Measurements from ENCODE around the gene ZNF362.

Gene ZNF362

GRCh38 chr1:33257772-33258712 is 1.8 kb downstream of the ZNF362 start:
- POLR2A ChIA-PET = no interaction called here
- TF ChIP-seq CTCF (IDR thresholded peaks at IDR 0.05; ENCODE audit: control extremely low read depth, extremely low read depth, low read depth, missing control alignments) = no peak
- DNase-seq (ENCODE audit: extremely low spot score) = no peak
- CTCF ChIA-PET = interaction anchor here (1.0 to 1.8 kb wide), 3 partner anchors 37 to 197 kb away, joined by 3 to 7 read pairs (median 3); no protein-coding TSS in a partner anchor

DNA sequence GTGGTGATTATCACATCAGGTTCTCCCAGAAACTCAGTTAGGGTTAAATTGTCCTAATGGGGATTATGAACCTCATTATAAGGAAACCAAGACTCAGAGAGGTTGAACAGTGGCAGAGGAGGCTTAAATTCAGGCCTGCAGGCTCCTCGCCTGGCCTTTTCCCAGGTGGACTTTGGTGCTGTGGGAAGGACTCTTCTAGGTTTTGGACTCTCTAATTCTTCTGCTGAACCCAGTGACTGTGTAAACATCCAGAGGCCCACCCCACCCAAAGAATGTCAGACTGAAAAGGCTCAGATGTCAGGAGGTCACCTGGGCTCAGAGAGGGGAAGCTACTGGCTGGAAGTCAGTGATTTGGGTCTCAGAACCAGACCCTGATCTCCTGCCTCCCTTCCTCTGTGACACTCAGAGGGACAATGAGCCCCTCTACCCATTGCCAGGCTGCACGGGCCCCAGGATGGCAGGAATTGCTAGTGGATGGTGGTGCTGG is 2.5 kb downstream of the ZNF362 start:
- POLR2A ChIA-PET = no interaction called here
- CTCF ChIA-PET = interaction anchor here (1.0 to 1.8 kb wide), 3 partner anchors 36 to 197 kb away, joined by 3 to 7 read pairs (median 3); no protein-coding TSS in a partner anchor
- no peak for TF ChIP-seq CTCF (IDR thresholded peaks at IDR 0.05; ENCODE audit: control extremely low read depth, extremely low read depth, low read depth, missing control alignments)
- DNase-seq (ENCODE audit: extremely low spot score) = no peak

DNA sequence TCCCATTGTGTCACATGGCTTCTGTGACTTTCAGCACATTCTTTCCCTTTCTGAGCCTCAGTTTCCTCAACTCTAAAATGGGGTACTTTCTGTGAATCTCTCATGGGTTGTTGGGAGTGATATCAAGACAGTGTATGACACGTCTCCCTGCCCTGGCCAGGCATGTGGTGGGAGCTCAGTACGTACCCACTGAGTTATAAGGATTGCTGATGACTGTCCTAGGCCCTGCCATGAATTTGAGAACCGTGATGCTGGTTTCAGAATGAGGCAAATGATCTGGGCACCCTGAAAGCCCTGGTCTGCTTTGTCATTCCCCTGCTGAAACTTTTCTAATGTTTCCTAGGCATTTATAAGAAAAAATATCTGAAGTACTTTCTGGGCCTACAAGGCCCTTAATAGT is 3.6 kb downstream of the ZNF362 start:
- DNase-seq (ENCODE audit: extremely low spot score) = no peak
- POLR2A ChIA-PET = no interaction called here
- CTCF ChIA-PET = interaction anchor here (1.5 kb wide), 1 partner anchor 39 kb away, joined by 3 read pairs; no protein-coding TSS in a partner anchor
- TF ChIP-seq CTCF (IDR thresholded peaks at IDR 0.05; ENCODE audit: control extremely low read depth, extremely low read depth, low read depth, missing control alignments) = no peak

DNA sequence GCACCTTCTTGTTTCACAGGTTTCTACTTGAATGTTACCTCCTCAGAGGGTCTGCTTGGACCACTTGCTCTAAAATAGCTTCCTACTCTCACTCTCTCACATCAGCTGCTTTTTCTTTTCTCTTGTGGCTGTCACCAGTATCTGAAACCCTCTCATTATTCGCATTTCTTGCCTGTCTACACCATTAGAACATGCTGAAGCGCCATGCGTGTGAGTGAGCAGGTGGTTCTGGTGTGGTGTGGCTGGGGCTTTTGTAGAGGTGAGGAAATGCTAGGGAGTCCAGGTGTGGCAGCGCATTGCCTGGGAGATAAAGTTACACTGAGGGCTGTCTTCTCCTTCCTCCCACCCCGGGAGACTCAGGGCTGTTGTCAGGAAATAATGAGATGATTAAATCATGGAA is 4.1 kb downstream of the ZNF362 start:
- no peak for DNase-seq (ENCODE audit: extremely low spot score)
- POLR2A ChIA-PET = no interaction called here
- TF ChIP-seq CTCF (IDR thresholded peaks at IDR 0.05; ENCODE audit: control extremely low read depth, extremely low read depth, low read depth, missing control alignments) = no peak
- CTCF ChIA-PET = interaction anchor here (1.0 to 1.4 kb wide), 2 partner anchors 9 to 35 kb away, joined by 3 read pairs; no protein-coding TSS in a partner anchor

- DNase-seq (ENCODE audit: extremely low spot score) = no peak
- ChIA-PET CTCF (interaction anchor here (1.0 to 1.4 kb wide), 2 partner anchors 8 to 34 kb away, joined by 3 read pairs; no protein-coding TSS in a partner anchor), POLR2A (no interaction called here)
- no peak for TF ChIP-seq CTCF (IDR thresholded peaks at IDR 0.05; ENCODE audit: control extremely low read depth, extremely low read depth, low read depth, missing control alignments)
These were observed 5.1 kb downstream of the ZNF362 start for GRCh38 chr1:33261344-33261743.

DNA sequence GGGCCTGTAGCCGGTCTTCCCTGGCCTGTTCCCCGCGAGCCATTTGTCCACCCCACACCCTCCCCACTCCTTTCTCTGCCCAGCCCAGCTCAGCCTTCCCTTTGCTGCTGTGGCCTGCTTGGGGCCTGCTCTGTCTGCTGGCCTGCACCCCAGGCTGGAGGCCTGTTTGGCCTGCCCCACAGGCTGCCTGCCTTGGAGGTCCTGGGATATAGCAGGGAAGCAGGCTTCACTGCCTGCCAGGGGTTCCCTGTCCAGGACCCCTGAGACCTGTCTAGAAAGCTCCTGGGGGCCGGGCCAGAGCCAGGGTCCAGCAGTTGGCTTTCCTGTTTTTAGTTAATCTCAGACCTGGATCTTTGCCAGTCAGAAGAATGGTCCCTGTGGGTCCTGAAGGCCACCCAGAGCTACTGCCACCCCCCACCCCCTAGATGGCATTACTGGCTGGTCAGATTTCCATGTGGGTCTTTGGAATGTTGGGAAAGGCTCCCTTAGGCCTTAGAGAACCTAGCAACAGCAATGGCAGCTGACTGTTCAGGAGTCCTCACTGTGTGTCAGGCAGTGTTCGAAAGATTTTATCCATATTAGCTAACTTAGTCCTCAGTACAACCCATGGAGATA is 7.7 kb downstream of the ZNF362 start:
- no peak for TF ChIP-seq CTCF (IDR thresholded peaks at IDR 0.05; ENCODE audit: control extremely low read depth, extremely low read depth, low read depth, missing control alignments)
- CTCF ChIA-PET = interaction anchor here (0.8 to 2.1 kb wide), 3 partner anchors 9 to 207 kb away, joined by 4 to 6 read pairs (median 4); no protein-coding TSS in a partner anchor
- POLR2A ChIA-PET = no interaction called here
- no peak for DNase-seq (ENCODE audit: extremely low spot score)
